ENCODE results near the gene RNF166. TPM values are rescaled to one million over a fixed set of nuclear protein-coding genes. Genes with fewer than 3 reads are reported as not detected.

The RNF166 gene
- total RNA-seq, 1 donor from 2014 or later = 74.2 TPM

- no peak overlapping the region for H3K27ac Mint-ChIP-seq (ENCODE audit: unreplicated experiment)
- H3K4me1 Mint-ChIP-seq (ENCODE audit: unreplicated experiment) = no peaks in the 10 kb centered on the region
- no peak for DNase-seq (ENCODE audit: low spot score)
- H3K9me3 Mint-ChIP-seq (ENCODE audit: unreplicated experiment) = no peaks in the 10 kb centered on the region
- H3K27me3 Mint-ChIP-seq (ENCODE audit: unreplicated experiment) = peaks cover 12% of the 10 kb centered on the region
- no peak for TF ChIP-seq CTCF (IDR thresholded peaks at IDR 0.05; ENCODE audit: unreplicated experiment)
- H3K36me3 Mint-ChIP-seq (ENCODE audit: low read depth, unreplicated experiment) = peaks cover 3% of the 10 kb centered on the region
- H3K4me3 Mint-ChIP-seq (ENCODE audit: unreplicated experiment) = no peak overlapping the region
Measured at GRCh38 chr16:88723911-88724310, 17.7 kb upstream of the RNF166 start.

- Mint-ChIP-seq H3K4me1 (ENCODE audit: unreplicated experiment) (no peaks in the 10 kb centered on the region), H3K9me3 (ENCODE audit: unreplicated experiment) (no peaks in the 10 kb centered on the region), H3K27me3 (ENCODE audit: unreplicated experiment) (peaks cover 12% of the 10 kb centered on the region), H3K4me3 (ENCODE audit: unreplicated experiment) (no peak overlapping the region), H3K36me3 (ENCODE audit: low read depth, unreplicated experiment) (peaks cover 3% of the 10 kb centered on the region), H3K27ac (ENCODE audit: unreplicated experiment) (no peak overlapping the region)
- TF ChIP-seq CTCF (IDR thresholded peaks at IDR 0.05; ENCODE audit: unreplicated experiment) = no peak
- DNase-seq (ENCODE audit: low spot score) = no peak
Measured at GRCh38 chr16:88723507-88723887, 17.3 kb upstream of the RNF166 start.

- Mint-ChIP-seq H3K9me3 (ENCODE audit: unreplicated experiment) (no peaks in the 10 kb centered on the region), H3K4me3 (ENCODE audit: unreplicated experiment) (no peak overlapping the region), H3K36me3 (ENCODE audit: low read depth, unreplicated experiment) (peaks cover 3% of the 10 kb centered on the region), H3K27me3 (ENCODE audit: unreplicated experiment) (peaks cover 16% of the 10 kb centered on the region), H3K27ac (ENCODE audit: unreplicated experiment) (no peak overlapping the region), H3K4me1 (ENCODE audit: unreplicated experiment) (no peaks in the 10 kb centered on the region)
- no peak for TF ChIP-seq CTCF (IDR thresholded peaks at IDR 0.05; ENCODE audit: unreplicated experiment)
- no peak for DNase-seq (ENCODE audit: low spot score)
Measured at GRCh38 chr16:88722784-88723506, 16.7 kb upstream of the RNF166 start.

- H3K27ac Mint-ChIP-seq (ENCODE audit: unreplicated experiment) = no peak overlapping the region
- H3K4me1 Mint-ChIP-seq (ENCODE audit: unreplicated experiment) = no peaks in the 10 kb centered on the region
- no peak for DNase-seq (ENCODE audit: low spot score)
- H3K4me3 Mint-ChIP-seq (ENCODE audit: unreplicated experiment) = no peak overlapping the region
- TF ChIP-seq CTCF (IDR thresholded peaks at IDR 0.05; ENCODE audit: unreplicated experiment) = no peak
- peaks cover 6% of the 10 kb centered on the region for H3K36me3 Mint-ChIP-seq (ENCODE audit: low read depth, unreplicated experiment)
- H3K9me3 Mint-ChIP-seq (ENCODE audit: unreplicated experiment) = no peaks in the 10 kb centered on the region
- peaks cover 16% of the 10 kb centered on the region for H3K27me3 Mint-ChIP-seq (ENCODE audit: unreplicated experiment)
Measured at GRCh38 chr16:88721815-88722755, 15.9 kb upstream of the RNF166 start.

GRCh38 chr16:88721236-88721635 lies 15.0 kb upstream of the RNF166 start:
- H3K4me1 Mint-ChIP-seq (ENCODE audit: unreplicated experiment) = no peaks in the 10 kb centered on the region
- no peak overlapping the region for H3K27ac Mint-ChIP-seq (ENCODE audit: unreplicated experiment)
- H3K9me3 Mint-ChIP-seq (ENCODE audit: unreplicated experiment) = no peaks in the 10 kb centered on the region
- H3K36me3 Mint-ChIP-seq (ENCODE audit: low read depth, unreplicated experiment) = peaks cover 9% of the 10 kb centered on the region
- H3K27me3 Mint-ChIP-seq (ENCODE audit: unreplicated experiment) = peaks cover 14% of the 10 kb centered on the region
- TF ChIP-seq CTCF (IDR thresholded peaks at IDR 0.05; ENCODE audit: unreplicated experiment) = no peak
- H3K4me3 Mint-ChIP-seq (ENCODE audit: unreplicated experiment) = no peak overlapping the region
- DNase-seq (ENCODE audit: low spot score) = no peak
